H1 (cell line): ENCODE data around the gene ERICH6. TPM values are rescaled to one million over a fixed set of nuclear protein-coding genes. Genes with fewer than 3 reads are reported as not detected.

Experiments used
- CTCF ChIA-PET: fragments of 300-600 bp; sonication (Branson Sonifier 250); formaldehyde crosslinking; loops from one replicate; lab custom pipeline; 2021; ENCODE audit not compliant: partially characterized antibody; lab: Charles Lee
- POLR2A ChIA-PET: fragments of 300-600 bp; sonication (Branson Sonifier 250); formaldehyde crosslinking; loops from one replicate; lab custom pipeline; 2021; ENCODE audit warnings: inconsistent platforms; ENCODE audit not compliant: partially characterized antibody; lab: Charles Lee
- DNase-seq, 2 experiments: peaks; one replicate each; pipeline versions ENCODE4 v3.0.0 to v3.0.0-alpha.2; 2010 to 2022; ENCODE audit warnings: low spot score in 2 of 2, low read depth in 1 of 2, mixed read lengths in 1 of 2
- FAIRE-seq: peaks from 2 replicates; lab custom pipeline; 2011; peaks lifted over from hg19 to GRCh38; lab: Jason Lieb, UNC
- H2AFZ ChIP-seq: 2 replicates; pipeline ENCODE4 v1.8.1; 2012; ENCODE audit warnings: low read length, inconsistent platforms
- H2AK5ac ChIP-seq: 2 replicates; pipeline ENCODE4 v1.6.1; 2013; ENCODE audit warnings: low read depth, low read length
- H2BK120ac ChIP-seq: replicated peaks from 2 replicates; pipeline ENCODE3; 2013; ENCODE audit warnings: low read depth, low read length, inconsistent platforms
- H2BK12ac ChIP-seq: 2 replicates; pipeline ENCODE4 v1.6.1; 2013; ENCODE audit warnings: low read depth, low read length
- H2BK15ac ChIP-seq: 2 replicates; pipeline ENCODE4 v1.6.1; 2013; ENCODE audit warnings: low read length
- H2BK20ac ChIP-seq: 2 replicates; pipeline ENCODE4 v1.6.1; 2013; ENCODE audit warnings: low read length
- H2BK5ac ChIP-seq: 2 replicates; pipeline ENCODE4 v1.6.1; 2013; ENCODE audit warnings: low read depth, low read length
- H3K14ac ChIP-seq: 2 replicates; pipeline ENCODE4 v1.6.1; 2013; ENCODE audit warnings: inconsistent platforms; ENCODE audit not compliant: insufficient read length
- H3K18ac ChIP-seq: 2 replicates; pipeline ENCODE4 v1.6.1; 2013; ENCODE audit warnings: low read length; ENCODE audit errors: extremely low read depth
- H3K23ac ChIP-seq: 2 replicates; pipeline ENCODE4 v1.6.1; 2013; ENCODE audit warnings: inconsistent platforms; ENCODE audit not compliant: insufficient read length
- H3K23me2 ChIP-seq: 2 replicates; pipeline ENCODE4 v1.6.1; 2013; ENCODE audit warnings: low read depth, low read length
- H3K27ac ChIP-seq: 2 replicates; pipeline ENCODE4 v1.6.1; 2011; ENCODE audit warnings: low read depth, low read length, inconsistent platforms
- H3K27me3 ChIP-seq, 4 experiments: replicated peaks in 1 of 4; 1 replicate in 1 of 4; 2 replicates in 3 of 4; pipeline versions ENCODE4 v1.6.1 to v1.8.1; 2011 to 2013; ENCODE audit warnings: low read length in 3 of 4, mild to moderate bottlenecking in 3 of 4, inconsistent platforms in 2 of 4, mixed read lengths in 2 of 4, moderate library complexity in 1 of 4; ENCODE audit not compliant: control insufficient read depth in 3 of 4, insufficient read depth in 3 of 4; ENCODE audit errors: extremely low read depth in 1 of 4
- H3K36me3 ChIP-seq, 4 experiments: 2 replicates each; pipeline versions ENCODE4 v1.6.1 to v1.8.1; 2011 to 2013; ENCODE audit warnings: mild to moderate bottlenecking in 4 of 4, low read length in 3 of 4, moderate library complexity in 2 of 4, control low read depth in 1 of 4, inconsistent platforms in 1 of 4; ENCODE audit not compliant: insufficient read depth in 4 of 4, control insufficient read depth in 2 of 4
- H3K4ac ChIP-seq: replicated peaks from 2 replicates; pipeline ENCODE3; 2013; ENCODE audit warnings: low read length, low read depth, mixed read lengths, inconsistent platforms; ENCODE audit not compliant: insufficient read length
- H3K4me1 ChIP-seq, 4 experiments: replicated peaks in 1 of 4; 1 replicate in 1 of 4; 2 replicates in 3 of 4; pipeline versions ENCODE4 v1.6.1 to v1.8.1; 2011 to 2013; ENCODE audit warnings: low read length in 3 of 4, inconsistent platforms in 2 of 4, mixed read lengths in 1 of 4; ENCODE audit not compliant: insufficient read depth in 4 of 4, control insufficient read depth in 3 of 4
- H3K4me2 ChIP-seq, 2 experiments: 2 replicates each; pipeline versions ENCODE4 v1.6.1 to v1.8.1; 2011 to 2013; ENCODE audit warnings: low read depth in 2 of 2, low read length in 2 of 2, control low read depth in 1 of 2, inconsistent platforms in 1 of 2, mild to moderate bottlenecking in 1 of 2; ENCODE audit not compliant: insufficient read depth in 1 of 2
- H3K4me3 ChIP-seq, 4 experiments: fragments of 200-600, 300-600 bp in 1 of 4; sonication (generic), shearing (Covaris generic), sonication (Bioruptor Twin) in 1 of 4; 2 replicates each; pipeline versions ENCODE4 v1.5.1 to v1.8.1; 2011 to 2016; ENCODE audit warnings: low read length in 4 of 4, low read depth in 3 of 4, control low read depth in 2 of 4, inconsistent platforms in 2 of 4, mild to moderate bottlenecking in 2 of 4, mixed read lengths in 1 of 4, moderate library complexity in 1 of 4; ENCODE audit not compliant: insufficient read depth in 2 of 4; ENCODE audit errors: extremely low read depth in 1 of 4
- H3K56ac ChIP-seq: replicated peaks from 2 replicates; pipeline ENCODE3; 2013; ENCODE audit warnings: low read depth, mild to moderate bottlenecking, mixed read lengths, low read length, inconsistent platforms; ENCODE audit not compliant: insufficient read length
- H3K79me1 ChIP-seq: 2 replicates; pipeline ENCODE4 v1.6.1; 2013; ENCODE audit warnings: low read depth, low read length, control low read depth
- H3K79me2 ChIP-seq, 2 experiments: 2 replicates each; pipeline versions ENCODE4 v1.6.1 to v1.8.1; 2012 to 2013; ENCODE audit warnings: low read length in 2 of 2, mild to moderate bottlenecking in 2 of 2, inconsistent platforms in 1 of 2; ENCODE audit not compliant: insufficient read depth in 2 of 2, control insufficient read depth in 1 of 2
- H3K9ac ChIP-seq, 4 experiments: replicated peaks in 1 of 4; 1 replicate in 1 of 4; 2 replicates in 3 of 4; pipeline versions ENCODE4 v1.6.1 to v1.8.1; 2011 to 2013; ENCODE audit warnings: low read depth in 3 of 4, low read length in 3 of 4, control low read depth in 2 of 4, mild to moderate bottlenecking in 2 of 4, moderate library complexity in 2 of 4, inconsistent platforms in 1 of 4; ENCODE audit errors: extremely low read depth in 1 of 4
- H3K9me3 ChIP-seq, 2 experiments: 2 replicates each; pipeline versions ENCODE4 v1.6.1 to v1.8.1; 2012 to 2013; ENCODE audit warnings: mild to moderate bottlenecking in 2 of 2, moderate library complexity in 2 of 2, control low read depth in 1 of 2, inconsistent platforms in 1 of 2, low read depth in 1 of 2, low read length in 1 of 2, mixed read lengths in 1 of 2; ENCODE audit not compliant: insufficient read depth in 2 of 2
- H4K20me1 ChIP-seq, 2 experiments: replicated peaks in 1 of 2; 2 replicates each; pipeline versions ENCODE3 to v1.8.1; 2011 to 2013; ENCODE audit warnings: inconsistent platforms in 2 of 2, low read length in 2 of 2, mild to moderate bottlenecking in 1 of 2; ENCODE audit not compliant: insufficient read depth in 2 of 2, control insufficient read depth in 1 of 2
- H4K5ac ChIP-seq: 2 replicates; pipeline ENCODE4 v1.6.1; 2013; ENCODE audit warnings: low read length, low read depth, mixed read lengths, inconsistent platforms; ENCODE audit not compliant: insufficient read length
- H4K8ac ChIP-seq: 2 replicates; pipeline ENCODE4 v1.8.0; 2013; ENCODE audit warnings: mild to moderate bottlenecking, moderate library complexity, low read length, inconsistent platforms; ENCODE audit not compliant: insufficient read depth; ENCODE audit errors: extremely low read depth
- H4K91ac ChIP-seq: replicated peaks from 2 replicates; pipeline ENCODE3; 2013; ENCODE audit warnings: low read length, mixed read lengths, inconsistent platforms; ENCODE audit not compliant: insufficient read length
- CHD1 ChIP-seq: IDR thresholded peaks from 2 replicates; pipeline ENCODE4 v1.6.1; 2012; ENCODE audit warnings: low read depth, low read length, improper control_type of control experiment
- KDM4A ChIP-seq: IDR thresholded peaks from one replicate; pipeline ENCODE4 v1.7.1; 2012; ENCODE audit warnings: low read depth, mild to moderate bottlenecking, moderate library complexity, low read length, inconsistent platforms; ENCODE audit not compliant: severe bottlenecking
- KDM5A ChIP-seq: fragments of 200-600 bp; IDR thresholded peaks from 2 replicates; pipeline ENCODE4 v1.7.1; 2012; ENCODE audit warnings: mild to moderate bottlenecking, low read length, inconsistent platforms, mixed read lengths
- TAF1 ChIP-seq: IDR thresholded peaks from 2 replicates; pipeline ENCODE4 v1.6.1; 2011; ENCODE audit warnings: mild to moderate bottlenecking, low read depth, low read length
- WGBS, 2 experiments: shearing (Covaris generic) in 1 of 2; methylation state at CpG; one replicate each; pipeline versions ENCODE4 v1.1.6 to v1.1.7; 2013 to 2015; ENCODE audit warnings: low lambda C conversion rate in 2 of 2, mixed read lengths in 2 of 2, inconsistent platforms in 1 of 2, low coverage in 1 of 2, missing lambda C conversion rate in 1 of 2; ENCODE audit not compliant: insufficient replicate concordance in 2 of 2, insufficient coverage in 1 of 2, insufficient read length in 1 of 2; ENCODE audit errors: extremely low coverage in 1 of 2, missing lambda C conversion rate in 1 of 2; 5-methylcytosine and 5-hydroxymethylcytosine counted together
- polyA plus RNA-seq, 7 experiments: library from polyadenylated mRNA; depleted of rRNA in 3 of 7; stranded (reverse) in 5 of 7; unstranded in 2 of 7; fragments of >200 nt in 5 of 7; fragments of 200-250 nt in 2 of 7; gene quantifications; 1 replicate in 5 of 7; 2 replicates in 1 of 7; 4 replicates in 1 of 7; pipeline versions ENCODE4 v1.2.1 to v1.2.3, GENCODE V29; 2011 to 2013; ENCODE audit warnings: missing spikeins in 2 of 7, mixed read lengths in 2 of 7
- total RNA-seq: library from RNA; stranded (reverse); fragmentation: NEBNext Ultra II Directional; extraction: Animal tissue kit (Norgen Biotek cat#: 25700); gene quantifications from 2 replicates; pipeline ENCODE4 v1.2.1, GENCODE V29; 2021

Gene ERICH6
- total and polyA plus RNA-seq, 2 of the 8 experiments (the other 6 are each of a cell fraction or from before 2014, with no cell fraction given): not detected

DNA sequence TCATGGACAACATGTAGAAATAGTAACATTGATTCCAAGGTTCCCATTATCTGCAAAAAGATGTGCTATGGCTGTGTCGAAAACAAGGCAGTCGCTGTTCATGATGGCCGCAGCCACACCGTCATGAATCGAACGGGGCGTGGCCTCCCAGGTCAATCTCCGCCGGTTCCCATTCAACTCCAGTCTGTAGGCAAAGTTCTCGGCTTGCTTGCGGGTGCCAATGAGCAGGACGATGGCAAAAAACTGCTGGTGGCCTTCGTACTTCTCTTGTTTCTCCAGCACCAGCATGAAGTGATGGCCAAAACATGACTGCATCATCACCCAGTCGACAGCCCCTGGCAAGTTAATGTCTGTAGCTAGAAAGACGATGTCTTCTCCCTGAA is 38.4 kb upstream of the ERICH6 start:
- Histone ChIP-seq H3K36me3 (no peaks in the 10 kb centered on the region), H2BK120ac (no peak overlapping the region), H3K27me3 (no peaks in the 10 kb centered on the region), H3K9me3 (no peaks in the 10 kb centered on the region), H3K4me1 (peaks cover 0 to 3% (median 0%) of the 10 kb centered on the region in 4 experiments; a peak in 1 of 7 replicates), H3K4me3 (no peak overlapping the region), H3K79me2 (no peaks in the 10 kb centered on the region; a peak in 1 of 4 replicates), H3K56ac (no peak overlapping the region), H3K4ac (no peak overlapping the region), H3K23ac (no peak overlapping the region), H3K9ac (no peak overlapping the region), H2BK5ac (no peak overlapping the region), H2AFZ (no peak overlapping the region), H3K23me2 (no peaks in the 10 kb centered on the region; the same call in 1 of the 2 replicates), H2BK12ac (no peak overlapping the region), H4K91ac (no peak overlapping the region), H3K18ac (no peak overlapping the region), H4K5ac (no peak overlapping the region), H2BK15ac (no peak overlapping the region), H3K14ac (no peak overlapping the region), H2BK20ac (no peak overlapping the region), H4K20me1 (no peaks in the 10 kb centered on the region), H3K27ac (no peak overlapping the region), H3K79me1 (peaks cover 8% of the 10 kb centered on the region), H3K4me2 (no peak overlapping the region), H2AK5ac (no peak overlapping the region), H4K8ac (no peak overlapping the region)
- TF ChIP-seq TAF1 (no peak), KDM5A (no peak), CHD1 (no peak), KDM4A (no peak)
- DNase-seq (no peak), FAIRE-seq (no peak)
- POLR2A ChIA-PET: no interaction called here
- CTCF ChIA-PET: interaction anchor here (1.0 kb wide), 1 partner anchor 20 kb away, joined by 3 read pairs; no protein-coding TSS in a partner anchor
- WGBS, 2 experiments: 95% methylated on average over 15 of the region's 15 CpGs; no CpG with 5 or more reads in 1 of the 2 experiments
